ENCODE results near the gene ZNF385D. TPM values are rescaled to one million over a fixed set of nuclear protein-coding genes. Genes with fewer than 3 reads are reported as not detected.

ZNF385D gene
- total and polyA plus RNA-seq, 2 experiments from 2014 or later, result 2.7 to 12.3 TPM

GRCh38 chr3:21463319-21463718, 287.7 kb downstream of the ZNF385D start (continued):
- no peak for TF ChIP-seq ZNF462 (CRISPR knock-in tag; IDR thresholded peaks at IDR 0.05)
- TF ChIP-seq CTCF (conservative IDR thresholded peaks at IDR 0.05; ENCODE audit: low read depth in 2 of 2), result no peak

GRCh38 chr3:21462141-21462540, 288.9 kb downstream of the ZNF385D start:
- ATAC-seq (no peak), DNase-seq (ENCODE audit: low spot score) (no peak)
- Histone ChIP-seq H3K4me2 (no peak overlapping the region), H3K27me3 (ENCODE audit: insufficient read depth) (no peaks in the 10 kb centered on the region), H3F3A (replicated peaks; ENCODE audit: low read depth) (no peaks in the 10 kb centered on the region), H3K27ac (ENCODE audit: low read depth) (no peak overlapping the region), H3K79me2 (replicated peaks; ENCODE audit: insufficient read depth) (no peaks in the 10 kb centered on the region), H2AFZ (no peak overlapping the region), H3K9me2 (ENCODE audit: insufficient read depth) (no peaks in the 10 kb centered on the region), H3K4me1 (ENCODE audit: insufficient read depth) (no peaks in the 10 kb centered on the region), H4K20me1 (replicated peaks; ENCODE audit: insufficient read depth) (no peaks in the 10 kb centered on the region), H3K36me3 (ENCODE audit: insufficient read depth) (no peaks in the 10 kb centered on the region), H3K4me3 (no peak overlapping the region)
- no peaks in the 10 kb centered on the region; the same call in 2 of the 3 replicates for H3K4me1 Mint-ChIP-seq
- H3K4me3 Mint-ChIP-seq, result no peak overlapping the region
- H3K36me3 Mint-ChIP-seq (ENCODE audit: low read depth), result no peaks in the 10 kb centered on the region
- peaks cover 4% of the 10 kb centered on the region for H3K27me3 Mint-ChIP-seq (ENCODE audit: insufficient read depth, low read depth, poor library complexity)
- H3K27ac Mint-ChIP-seq, result no peak overlapping the region
- H3K9me3 Mint-ChIP-seq, result peaks cover 2% of the 10 kb centered on the region; the same call in 1 of the 3 replicates
- TF ChIP-seq JUNB (IDR thresholded peaks at IDR 0.05; ENCODE audit: unreplicated experiment), result no peak
- TF ChIP-seq ETS1 (IDR thresholded peaks at IDR 0.05), result no peak
- no peak for TF ChIP-seq NANOG (IDR thresholded peaks at IDR 0.05; ENCODE audit: borderline replicate concordance)
- TF ChIP-seq EZH2 (IDR thresholded peaks at IDR 0.05; ENCODE audit: low read depth, unreplicated experiment), result no peak
- TF ChIP-seq CTCF (conservative IDR thresholded peaks at IDR 0.05; ENCODE audit: low read depth in 2 of 2), result no peak
- no peak for TF ChIP-seq CREB1 (CRISPR knock-in tag; IDR thresholded peaks at IDR 0.05; ENCODE audit: low read depth)
- TF ChIP-seq EZH2phosphoT487 (IDR thresholded peaks at IDR 0.05; ENCODE audit: unreplicated experiment), result no peak
- TF ChIP-seq ZNF331 (CRISPR knock-in tag; IDR thresholded peaks at IDR 0.05; ENCODE audit: low read depth), result no peak
- no peak for TF ChIP-seq STAT1 (IDR thresholded peaks at IDR 0.05; ENCODE audit: unreplicated experiment)
- TF ChIP-seq ZNF114 (CRISPR knock-in tag; IDR thresholded peaks at IDR 0.05), result no peak

Measured in GM23338 (cell line).